Measurements from ENCODE around the gene AQP1.

- TF ChIP-seq EP300 (IDR thresholded peaks at IDR 0.05) = no peak
- TF ChIP-seq POLR2AphosphoS5 (IDR thresholded peaks at IDR 0.05) = no peak
- TF ChIP-seq, protein P1, sequence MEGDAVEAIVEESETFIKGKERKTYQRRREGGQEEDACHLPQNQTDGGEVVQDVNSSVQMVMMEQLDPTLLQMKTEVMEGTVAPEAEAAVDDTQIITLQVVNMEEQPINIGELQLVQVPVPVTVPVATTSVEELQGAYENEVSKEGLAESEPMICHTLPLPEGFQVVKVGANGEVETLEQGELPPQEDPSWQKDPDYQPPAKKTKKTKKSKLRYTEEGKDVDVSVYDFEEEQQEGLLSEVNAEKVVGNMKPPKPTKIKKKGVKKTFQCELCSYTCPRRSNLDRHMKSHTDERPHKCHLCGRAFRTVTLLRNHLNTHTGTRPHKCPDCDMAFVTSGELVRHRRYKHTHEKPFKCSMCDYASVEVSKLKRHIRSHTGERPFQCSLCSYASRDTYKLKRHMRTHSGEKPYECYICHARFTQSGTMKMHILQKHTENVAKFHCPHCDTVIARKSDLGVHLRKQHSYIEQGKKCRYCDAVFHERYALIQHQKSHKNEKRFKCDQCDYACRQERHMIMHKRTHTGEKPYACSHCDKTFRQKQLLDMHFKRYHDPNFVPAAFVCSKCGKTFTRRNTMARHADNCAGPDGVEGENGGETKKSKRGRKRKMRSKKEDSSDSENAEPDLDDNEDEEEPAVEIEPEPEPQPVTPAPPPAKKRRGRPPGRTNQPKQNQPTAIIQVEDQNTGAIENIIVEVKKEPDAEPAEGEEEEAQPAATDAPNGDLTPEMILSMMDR (IDR thresholded peaks at IDR 0.05) = no peak
Measured at GRCh38 chr7:30922596-30922995, 10.9 kb downstream of the AQP1 start.

All from gastroesophageal sphincter (tissue), 3 donors.